Muscle of back (tissue), 13 donors: ENCODE measurements around the gene FBXL4. TPM values are rescaled to one million over a fixed set of nuclear protein-coding genes. Genes with fewer than 3 reads are reported as not detected.
A peak's percentile ranks its signal among the peaks of the same experiment; 100 is the strongest.

Experiments used
- DNase-seq, 3 donors: peaks; one replicate each; pipeline versions ENCODE4 v3.0.0 to v3.0.0-alpha.2; 2013
- long read RNA-seq, 9 donors: transcript quantifications; one replicate each; lab custom pipeline, GENCODE V29; 2026
- polyA plus RNA-seq, 10 donors: library from polyadenylated mRNA; unstranded; fragments of 120-200 nt; gene quantifications; one replicate each; pipeline ENCODE4 v1.2.1, GENCODE V29; 2013; ENCODE audit not compliant: insufficient read length in 10 of 10

The FBXL4 gene
- 10 to 100 TPM in 1 of 10 donors, 1 to 10 TPM in 9; 7.2 to 10.1 (median 8.7) TPM for polyA plus RNA-seq
- long read RNA-seq, donor 1: 0 reads
- long read RNA-seq, donor 2: 0 reads
- long read RNA-seq, donor 3: 0 reads
- long read RNA-seq, donor 4: 0 reads
- long read RNA-seq, donor 5: 0 reads
- long read RNA-seq, donor 6: 0 reads
- long read RNA-seq, donor 7, full-length matches to known transcripts: 2 of 2 reads
- long read RNA-seq, donor 7, partial matches to known transcripts: 0 of 2 reads
- long read RNA-seq, donor 7, other reads (novel, unspliced or antisense): 0 of 2 reads
- long read RNA-seq, donor 8: 0 reads
- long read RNA-seq, donor 9: 0 reads

- peak; percentile 59 to 90 (median 72) for DNase-seq
Observed at GRCh38 chr6:98947411-98948292, at the start of gene FBXL4. FBXL4 (minus strand) TSS chr6:98947946; CDS start chr6:98926988, 20,958 bp downstream.

- no peak for DNase-seq
Observed at GRCh38 chr6:98995116-98995515, 47.4 kb upstream of the FBXL4 start.

- DNase-seq: no peak
Observed at GRCh38 chr6:98992535-98992934, 44.8 kb upstream of the FBXL4 start.

- no peak for DNase-seq
Observed at GRCh38 chr6:98986071-98986615, 38.4 kb upstream of the FBXL4 start.

- no peak for DNase-seq
Observed at GRCh38 chr6:98985391-98985790, 37.6 kb upstream of the FBXL4 start.

GRCh38 chr6:98984121-98984520, 36.4 kb upstream of the FBXL4 start:
- no peak for DNase-seq

- DNase-seq: no peak
Observed at GRCh38 chr6:98981473-98981872, 33.7 kb upstream of the FBXL4 start.

GRCh38 chr6:98980819-98981218, 33.1 kb upstream of the FBXL4 start:
- no peak for DNase-seq

- no peak for DNase-seq
Observed at GRCh38 chr6:98977671-98978292, 30.0 kb upstream of the FBXL4 start.

GRCh38 chr6:98976674-98977385, 29.1 kb upstream of the FBXL4 start:
- DNase-seq: no peak

GRCh38 chr6:98975421-98975820, 27.7 kb upstream of the FBXL4 start:
- no peak for DNase-seq

- no peak for DNase-seq
Observed at GRCh38 chr6:98974309-98974708, 26.6 kb upstream of the FBXL4 start.

- DNase-seq: no peak
Observed at GRCh38 chr6:98973571-98973970, 25.8 kb upstream of the FBXL4 start.

GRCh38 chr6:98971303-98971702, 23.6 kb upstream of the FBXL4 start:
- DNase-seq: no peak

GRCh38 chr6:98970469-98970868, 22.7 kb upstream of the FBXL4 start:
- no peak for DNase-seq

GRCh38 chr6:98967616-98968015, 19.9 kb upstream of the FBXL4 start:
- no peak for DNase-seq

GRCh38 chr6:98959631-98960030, 11.9 kb upstream of the FBXL4 start:
- no peak for DNase-seq

- DNase-seq: no peak
Observed at GRCh38 chr6:98958776-98959175, 11.0 kb upstream of the FBXL4 start.

- DNase-seq: no peak
Observed at GRCh38 chr6:98957450-98957849, 9.7 kb upstream of the FBXL4 start.

GRCh38 chr6:98949589-98949988, 1.8 kb upstream of the FBXL4 start:
- no peak for DNase-seq

- DNase-seq: peak in 2 of 3 donors; percentile 7 to 21
Observed at GRCh38 chr6:98946879-98947410, 801 bp downstream of the FBXL4 start.
